Measurements from ENCODE around the gene KDM6A.
"Not testable (repeated sequence)": the region's sequence is repeated elsewhere in the genome, so short reads cannot be mapped to it uniquely, and the experiment has no call there.

KDM6A gene

GRCh38 chrX:45011597-45011996 lies 138.6 kb downstream of the KDM6A start:
- DNase-seq = no peak

- no peak for DNase-seq
Observed at GRCh38 chrX:45017946-45018345, 145.0 kb downstream of the KDM6A start.

GRCh38 chrX:45022150-45022549 lies 149.2 kb downstream of the KDM6A start:
- no peak for DNase-seq

- no peak for DNase-seq
Observed at GRCh38 chrX:45024501-45024900, 151.5 kb downstream of the KDM6A start.

GRCh38 chrX:45026036-45026435 lies 153.0 kb downstream of the KDM6A start:
- no peak for DNase-seq

- no peak for DNase-seq
Observed at GRCh38 chrX:45031830-45032378, 158.9 kb downstream of the KDM6A start.

GRCh38 chrX:45035071-45035470 lies 162.1 kb downstream of the KDM6A start:
- DNase-seq = no peak

GRCh38 chrX:45036161-45036560 lies 163.2 kb downstream of the KDM6A start:
- DNase-seq = no peak

GRCh38 chrX:45040137-45040536 lies 167.1 kb downstream of the KDM6A start:
- not testable (repeated sequence) for DNase-seq

- no peak for DNase-seq
Observed at GRCh38 chrX:45046417-45046816, 173.4 kb downstream of the KDM6A start.

GRCh38 chrX:45050558-45050957 lies 177.6 kb downstream of the KDM6A start:
- DNase-seq = no peak

GRCh38 chrX:45056428-45057145 lies 183.6 kb downstream of the KDM6A start:
- DNase-seq = no peak

- DNase-seq = peak; percentile 73
Observed at GRCh38 chrX:45059906-45060305, 186.9 kb downstream of the KDM6A start.

GRCh38 chrX:45063319-45064095 lies 190.5 kb downstream of the KDM6A start:
- DNase-seq = no peak

GRCh38 chrX:45068569-45068968 lies 195.6 kb downstream of the KDM6A start:
- DNase-seq = no peak

- peak; percentile 34 for DNase-seq
Observed at GRCh38 chrX:45070116-45071007, 197.4 kb downstream of the KDM6A start.

GRCh38 chrX:45073011-45073410 lies 200.0 kb downstream of the KDM6A start:
- DNase-seq = not testable (repeated sequence)

- DNase-seq = no peak
Observed at GRCh38 chrX:45077748-45078424, 204.9 kb downstream of the KDM6A start.

- no peak for DNase-seq
Observed at GRCh38 chrX:45083314-45083713, 210.3 kb downstream of the KDM6A start.

GRCh38 chrX:45110494-45110893 lies 237.5 kb downstream of the KDM6A start:
- DNase-seq = no peak

- DNase-seq = no peak
Observed at GRCh38 chrX:45126158-45126557, 253.2 kb downstream of the KDM6A start.

- DNase-seq = no peak
Observed at GRCh38 chrX:45128896-45129454, 256.0 kb downstream of the KDM6A start.
